NCI-H1048 (cell line): ENCODE data around the gene DPYSL5.

Source experiments
- DNase-seq: peaks from one replicate; lab custom pipeline; 2025; lab: John Stamatoyannopoulos, UW

DPYSL5 gene

GRCh38 chr2:26993768-26994167 is 145.8 kb downstream of the DPYSL5 start:
- no peak for DNase-seq

GRCh38 chr2:26994983-26995382 is 147.1 kb downstream of the DPYSL5 start:
- DNase-seq: no peak

- DNase-seq: no peak
These were observed 149.5 kb downstream of the DPYSL5 start for GRCh38 chr2:26997394-26997793.

- no peak for DNase-seq
These were observed 150.4 kb downstream of the DPYSL5 start for GRCh38 chr2:26998323-26998722.
